ENCODE measurements around the gene DKC1. TPM values are rescaled to one million over a fixed set of nuclear protein-coding genes. Genes with fewer than 3 reads are reported as not detected.
"Not testable (repeated sequence)": the region's sequence is repeated elsewhere in the genome, so short reads cannot be mapped to it uniquely, and the experiment has no call there.

DKC1 gene
- total RNA-seq, 1 donor from 2014 or later: 32.3 TPM

GRCh38 chrX:154819771-154820341 lies 57.2 kb downstream of the DKC1 start:
- Histone ChIP-seq H3K36me3 (ENCODE audit: control insufficient read depth, insufficient read depth, low read length) (no peaks in the 10 kb centered on the region), H3K4me3 (ENCODE audit: low read depth, low read length) (no peak overlapping the region), H3K27me3 (ENCODE audit: control insufficient read depth, insufficient read depth, low read length) (no peaks in the 10 kb centered on the region)
- no peak for DNase-seq (ENCODE audit: low read depth)
- TF ChIP-seq CTCF (IDR thresholded peaks at IDR 0.05; ENCODE audit: insufficient read depth, low read length, poor library complexity, severe bottlenecking): no peak

DNA sequence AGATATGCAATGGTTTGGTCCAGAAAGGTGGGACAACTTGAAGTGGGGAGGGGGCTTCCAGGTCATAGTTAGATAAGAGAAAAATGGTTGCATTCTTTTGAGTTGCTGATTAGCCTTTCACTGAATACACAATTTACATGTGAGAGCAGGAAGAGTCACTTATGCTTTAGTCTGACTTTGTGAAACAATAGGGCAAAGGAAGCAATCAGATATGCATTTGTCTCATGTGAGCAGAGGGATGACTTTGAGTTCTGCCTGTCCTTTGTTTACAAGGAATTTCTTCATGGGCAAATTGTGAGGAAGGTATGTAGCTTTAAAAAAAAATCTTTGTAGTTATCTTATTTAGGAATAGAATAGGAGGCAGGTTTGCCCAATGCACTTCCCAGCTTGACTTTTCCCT lies 58.9 kb downstream of the DKC1 start:
- Histone ChIP-seq H3K36me3 (ENCODE audit: control insufficient read depth, insufficient read depth, low read length) (no peaks in the 10 kb centered on the region), H3K27me3 (ENCODE audit: control insufficient read depth, insufficient read depth, low read length) (no peaks in the 10 kb centered on the region), H3K4me3 (ENCODE audit: low read depth, low read length) (no peak overlapping the region)
- no peak for DNase-seq (ENCODE audit: low read depth)
- no peak for TF ChIP-seq CTCF (IDR thresholded peaks at IDR 0.05; ENCODE audit: insufficient read depth, low read length, poor library complexity, severe bottlenecking)

GRCh38 chrX:154822029-154822428 lies 59.4 kb downstream of the DKC1 start:
- DNase-seq (ENCODE audit: low read depth): no peak
- H3K4me3 ChIP-seq (ENCODE audit: low read depth, low read length): no peak overlapping the region
- no peaks in the 10 kb centered on the region for H3K27me3 ChIP-seq (ENCODE audit: control insufficient read depth, insufficient read depth, low read length)
- TF ChIP-seq CTCF (IDR thresholded peaks at IDR 0.05; ENCODE audit: insufficient read depth, low read length, poor library complexity, severe bottlenecking): no peak
- no peaks in the 10 kb centered on the region for H3K36me3 ChIP-seq (ENCODE audit: control insufficient read depth, insufficient read depth, low read length)

GRCh38 chrX:154824638-154825037 lies 62.0 kb downstream of the DKC1 start:
- no peaks in the 10 kb centered on the region for H3K36me3 ChIP-seq (ENCODE audit: control insufficient read depth, insufficient read depth, low read length)
- DNase-seq (ENCODE audit: low read depth): no peak
- TF ChIP-seq CTCF (IDR thresholded peaks at IDR 0.05; ENCODE audit: insufficient read depth, low read length, poor library complexity, severe bottlenecking): no peak
- H3K4me3 ChIP-seq (ENCODE audit: low read depth, low read length): no peak overlapping the region
- no peaks in the 10 kb centered on the region for H3K27me3 ChIP-seq (ENCODE audit: control insufficient read depth, insufficient read depth, low read length)

- H3K27me3 ChIP-seq (ENCODE audit: control insufficient read depth, insufficient read depth, low read length); DNase-seq (ENCODE audit: low read depth); H3K4me3 ChIP-seq (ENCODE audit: low read depth, low read length); H3K36me3 ChIP-seq (ENCODE audit: control insufficient read depth, insufficient read depth, low read length): not testable (repeated sequence)
These were observed 62.9 kb downstream of the DKC1 start for GRCh38 chrX:154825586-154825985.

Other genes with a start within 250 kb of the DKC1 start
- 30.3 and 32.3 TPM in 2 replicates for gene FAM3A, start 246.6 kb upstream of the DKC1 start, total RNA-seq
- gene G6PD, start 216.0 kb upstream of the DKC1 start, total RNA-seq: 39.2 and 47.0 TPM in 2 replicates
- gene IKBKG, start 215.2 kb upstream of the DKC1 start, total RNA-seq: 14.6 and 16.7 TPM in 2 replicates
- gene CTAG1A, start 177.7 kb upstream of the DKC1 start, total RNA-seq: not detected in 2 replicates
- not detected in 2 replicates for gene CTAG1B, start 143.6 kb upstream of the DKC1 start, total RNA-seq
- not detected in 2 replicates for gene CTAG2, start 109.3 kb upstream of the DKC1 start, total RNA-seq
- gene GAB3, start 11.8 kb upstream of the DKC1 start, total RNA-seq: 0.42 and 0.82 TPM in 2 replicates
- 7.7 and 9.3 TPM in 2 replicates for gene MPP1, start 42.6 kb downstream of the DKC1 start, total RNA-seq
- gene SMIM9, start 71.8 kb downstream of the DKC1 start, total RNA-seq: not detected in 2 replicates
- gene F8A1, start 123.5 kb downstream of the DKC1 start, total RNA-seq: 14.9 and 19.0 TPM in 2 replicates